GM12878 (cell line): Measurements from ENCODE around the gene ZNF768. TPM values are rescaled to one million over a fixed set of nuclear protein-coding genes. Genes with fewer than 3 reads are reported as not detected.

ENCODE experiments used
- ATAC-seq: fragments of 200-7000 bp; cut with Tn5 transposase; 3 replicates; pipeline ENCODE4 v1.9.1; 2020; ENCODE audit warnings: mild to moderate bottlenecking, moderate library complexity
- BruUV-seq: library from RNA; stranded (reverse); fragments of 400-500 nt; replicated peaks from 2 replicates; lab custom pipeline; 2021; lab: Mats Ljungman, UMichigan
- CTCF ChIA-PET: fragments of 300-600 bp; sonication (Branson Sonifier 250); formaldehyde crosslinking; extraction: SDS; loops from one replicate; lab custom pipeline; 2021; ENCODE audit warnings: inconsistent platforms; lab: Yijun Ruan, JAX
- POLR2A ChIA-PET: fragments of 350-600 bp; formaldehyde crosslinking; extraction: SDS; loops from one replicate; lab custom pipeline; 2021; ENCODE audit warnings: inconsistent platforms; lab: Charles Lee
- RAD21 ChIA-PET: fragments of 300-600 bp; sonication (Branson Sonifier 250); formaldehyde crosslinking; loops from one replicate; lab custom pipeline; 2023; ENCODE audit warnings: antibody characterized with exemption; ENCODE audit not compliant: unreplicated experiment; lab: Charles Lee
- SMC1A ChIA-PET: fragments of 300-600 bp; sonication (Branson Sonifier 250); formaldehyde crosslinking; loops from one replicate; lab custom pipeline; 2023; ENCODE audit not compliant: unreplicated experiment, uncharacterized antibody; lab: Charles Lee
- DNase-seq: peaks from one replicate; pipeline ENCODE4 v3.0.0-alpha.2; 2011; ENCODE audit warnings: low read depth, low spot score
- FAIRE-seq: peaks from 3 replicates; lab custom pipeline; 2011; peaks lifted over from hg19 to GRCh38; lab: Jason Lieb, UNC
- H2AFZ ChIP-seq: 2 replicates; pipeline ENCODE4 v1.6.0; 2011; ENCODE audit warnings: low read depth, low read length, control low read depth; ENCODE audit not compliant: control insufficient read depth
- H3K27ac ChIP-seq: 2 replicates; pipeline ENCODE4 v1.5.1; 2011; ENCODE audit warnings: control low read depth; ENCODE audit not compliant: control insufficient read depth, insufficient read depth
- H3K27me3 ChIP-seq, 2 experiments: replicated peaks in 1 of 2; 2 replicates each; pipeline versions ENCODE4 v1.6.0 to v1.6.1; 2011; ENCODE audit warnings: low read length in 1 of 2; ENCODE audit not compliant: control insufficient read depth in 2 of 2, insufficient read depth in 2 of 2
- H3K36me3 ChIP-seq, 2 experiments: 2 replicates each; pipeline ENCODE4 v1.5.1; 2011; ENCODE audit warnings: low read length in 1 of 2; ENCODE audit not compliant: control insufficient read depth in 2 of 2, insufficient read depth in 2 of 2
- H3K4me1 ChIP-seq: 2 replicates; pipeline ENCODE4 v1.6.1; 2011; ENCODE audit warnings: mild to moderate bottlenecking, low read length, moderate library complexity, mixed read lengths; ENCODE audit not compliant: control insufficient read depth, insufficient read depth
- H3K4me2 ChIP-seq: 2 replicates; pipeline ENCODE4 v1.6.0; 2011; ENCODE audit warnings: control low read depth; ENCODE audit not compliant: control insufficient read depth, insufficient read depth
- H3K4me3 ChIP-seq: fragments of 200-600 bp; sonication (generic); 2 replicates; pipeline ENCODE4 v1.5.1; 2016
- H3K79me2 ChIP-seq: 2 replicates; pipeline ENCODE4 v1.6.0; 2011; ENCODE audit warnings: low read length; ENCODE audit not compliant: control insufficient read depth, insufficient read depth
- H3K9ac ChIP-seq: 2 replicates; pipeline ENCODE4 v1.8.0; 2011; ENCODE audit warnings: low read length, control low read depth, mixed read lengths; ENCODE audit not compliant: control insufficient read depth, insufficient read depth
- H3K9me3 ChIP-seq: replicated peaks from 3 replicates; pipeline ENCODE4 v1.5.1; 2011; ENCODE audit warnings: mild to moderate bottlenecking, low read length; ENCODE audit not compliant: control insufficient read depth, insufficient read depth
- H4K20me1 ChIP-seq: 2 replicates; pipeline ENCODE4 v1.6.0; 2011; ENCODE audit not compliant: control insufficient read depth, insufficient read depth
- BCL11A ChIP-seq: IDR thresholded peaks from 2 replicates; pipeline ENCODE4 v1.6.1; 2011; ENCODE audit warnings: low read depth, low read length
- CBFB ChIP-seq: IDR thresholded peaks from 2 replicates; pipeline ENCODE4 v1.6.1; 2016; ENCODE audit warnings: antibody characterized with exemption, low read depth
- CREB1 ChIP-seq: IDR thresholded peaks from 2 replicates; pipeline ENCODE4 v1.6.1; 2012; ENCODE audit warnings: low read depth, mild to moderate bottlenecking, inconsistent platforms
- CREM ChIP-seq: IDR thresholded peaks from 2 replicates; pipeline ENCODE4 v1.6.1; 2014; ENCODE audit warnings: antibody characterized with exemption, low read depth
- EED ChIP-seq: sonication (generic); IDR thresholded peaks from 2 replicates; pipeline ENCODE4 v1.6.1; 2016; ENCODE audit warnings: antibody characterized with exemption, low read depth
- JUND ChIP-seq: IDR thresholded peaks from 2 replicates; pipeline ENCODE4 v1.6.1; 2012; ENCODE audit warnings: low read depth, mild to moderate bottlenecking, low read length, improper control_type of control experiment, moderate library complexity
- NBN ChIP-seq: fragments of 450-650 bp; IDR thresholded peaks from 2 replicates; pipeline ENCODE4 v1.6.1; 2016
- PKNOX1 ChIP-seq: fragments of 450-650 bp; IDR thresholded peaks from 2 replicates; pipeline ENCODE4 v1.6.1; 2016; ENCODE audit warnings: mild to moderate bottlenecking
- POLR2AphosphoS5 ChIP-seq: IDR thresholded peaks from 2 replicates; pipeline ENCODE4 v1.6.1; 2011; ENCODE audit warnings: mild to moderate bottlenecking, low read length, inconsistent platforms
- REST ChIP-seq: IDR thresholded peaks from 2 replicates; pipeline ENCODE4 v1.6.1; 2012; ENCODE audit warnings: mild to moderate bottlenecking, low read depth, low read length
- RUNX3 ChIP-seq: IDR thresholded peaks from 2 replicates; pipeline ENCODE4 v1.6.1; 2012; ENCODE audit warnings: low read length, inconsistent platforms
- SMAD5 ChIP-seq: IDR thresholded peaks from 2 replicates; pipeline ENCODE4 v1.6.1; 2016; ENCODE audit warnings: antibody characterized with exemption, low read depth
- SP1 ChIP-seq: IDR thresholded peaks from one replicate; pipeline ENCODE4 v1.6.1; 2011; ENCODE audit warnings: low read depth, low read length
- SUPT20H ChIP-seq: IDR thresholded peaks from 2 replicates; pipeline ENCODE4 v1.6.1; 2011; ENCODE audit warnings: low read depth, mild to moderate bottlenecking, low read length, moderate library complexity, borderline replicate concordance; ENCODE audit not compliant: control insufficient read depth
- USF1 ChIP-seq: IDR thresholded peaks from 2 replicates; pipeline ENCODE4 v1.6.1; 2011; ENCODE audit warnings: borderline replicate concordance, low read depth, mild to moderate bottlenecking, moderate library complexity, mixed read lengths, low read length; ENCODE audit not compliant: insufficient read depth; ENCODE audit errors: extremely low read length
- ZNF217 ChIP-seq: fragments of 450-650 bp; IDR thresholded peaks from 2 replicates; pipeline ENCODE4 v1.6.1; 2017; ENCODE audit warnings: antibody characterized with exemption, mild to moderate bottlenecking
- WGBS: methylation state at CpG from one replicate; pipeline ENCODE4 v1.1.6; 2016; ENCODE audit warnings: low lambda C conversion rate; ENCODE audit not compliant: insufficient replicate concordance, insufficient coverage; ENCODE audit errors: missing lambda C conversion rate; 5-methylcytosine and 5-hydroxymethylcytosine counted together
- in situ Hi-C: fragments of 300-500 bp; cut with MboI; formaldehyde crosslinking; loops from 9 replicates; pipeline ENCODE4 v1.14.3; 2018; ENCODE audit warnings: mixed read lengths
- intact Hi-C: fragments of 100-400 bp; cut with micrococcal nuclease; formaldehyde crosslinking; loops from one replicate; pipeline ENCODE4 v1.14.2; 2022; ENCODE audit not compliant: unreplicated experiment
- polyA plus RNA-seq, 11 experiments: library from polyadenylated mRNA; depleted of rRNA in 4 of 11; unstranded in 6 of 11; stranded (reverse) in 5 of 11; fragments of >200 nt; fragmentation: Nextera tagmentation in 4 of 11; fragmentation: Illumina TruSeq in 1 of 11; extraction: Ambion mirVana in 4 of 11; extraction: Trizol in 1 of 11; gene quantifications; 1 replicate in 1 of 11; 2 replicates in 10 of 11; pipeline versions ENCODE4 v1.2.1 to v1.2.3, GENCODE V29; 2011 to 2016; ENCODE audit warnings: inconsistent platforms in 2 of 11, missing spikeins in 2 of 11, low read depth in 1 of 11
- total RNA-seq, 4 experiments: library from RNA; depleted of rRNA in 3 of 4; stranded (reverse); fragments of >200 nt in 3 of 4; fragmentation: Illumina TruSeq in 1 of 4; extraction: Trizol in 1 of 4; gene quantifications; 2 replicates each; pipeline versions ENCODE4 v1.2.1 to v1.2.3, GENCODE V29; 2013 to 2021

The ZNF768 gene
- total and polyA plus RNA-seq, 10 of the 15 experiments (the other 5 are each of a cell fraction or from before 2014, with no cell fraction given) = 0.05 to 23.1 (median 9.1) TPM

- TF ChIP-seq NBN (peak; percentile 41; the same call in 1 of the 2 replicates), SUPT20H (no peak), USF1 (no peak), ZNF217 (no peak), CREM (0 out of 2 replicates have a peak, but pooled peaks have one; percentile 9), PKNOX1 (peak; percentile 88)
Observed at GRCh38 chr16:30567991-30568638, 41.7 kb upstream of the ZNF768 start (continued).

GRCh38 chr16:30567160-30567990 lies 41.0 kb upstream of the ZNF768 start:
- Histone ChIP-seq H3K27me3 (no peaks in the 10 kb centered on the region), H3K27ac (peak overlapping the region; percentile 78), H3K4me2 (peak overlapping the region; percentile 89), H4K20me1 (no peaks in the 10 kb centered on the region), H2AFZ (no peak overlapping the region), H3K4me3 (no peak overlapping the region), H3K9ac (peak overlapping the region; percentile 35), H3K36me3 (no peaks in the 10 kb centered on the region; a peak in 2 of 4 replicates), H3K4me1 (peaks cover 27% of the 10 kb centered on the region), H3K79me2 (peaks cover 11% of the 10 kb centered on the region), H3K9me3 (no peaks in the 10 kb centered on the region)
- CTCF ChIA-PET = interaction anchor here (0.7 to 2.6 kb wide), 6 partner anchors 9 to 138 kb away, joined by 3 to 19 read pairs (median 6); partner anchors contain the start of genes DCTPP1 and ZNF764
- no peak for DNase-seq
- WGBS = 36% methylated on average over 14 of the region's 14 CpGs
- SMC1A ChIA-PET = interaction anchor here (1.0 to 1.9 kb wide), 3 partner anchors 9 to 137 kb away, joined by 3 to 12 read pairs (median 4); partner anchors contain the start of genes DCTPP1 and ZNF764
- no TSS peak for BruUV-seq
- RAD21 ChIA-PET = interaction anchor here (0.6 to 4.4 kb wide), 7 partner anchors 9 to 137 kb away, joined by 3 to 22 read pairs (median 7); partner anchors contain the start of genes DCTPP1, ZNF747 and ZNF764
- intact Hi-C loops = no loop called here
- peak; percentile 18 for ATAC-seq
- in situ Hi-C loops = no loop called here
- FAIRE-seq = no peak
- POLR2A ChIA-PET = interaction anchor here (0.5 to 1.7 kb wide), 7 partner anchors 9 to 167 kb away, joined by 3 to 10 read pairs (median 3); partner anchors contain the start of genes PRR14 and ZNF764
- TF ChIP-seq REST (no peak), RUNX3 (peak; percentile 38; the same call in 1 of the 2 replicates), CBFB (no peak), BCL11A (no peak), SMAD5 (no peak), JUND (no peak), CREB1 (peak; percentile 38; the same call in 1 of the 2 replicates), POLR2AphosphoS5 (no peak), SP1 (no peak), EED (no peak)
